ENCODE results near the gene PNPLA7.

DNA sequence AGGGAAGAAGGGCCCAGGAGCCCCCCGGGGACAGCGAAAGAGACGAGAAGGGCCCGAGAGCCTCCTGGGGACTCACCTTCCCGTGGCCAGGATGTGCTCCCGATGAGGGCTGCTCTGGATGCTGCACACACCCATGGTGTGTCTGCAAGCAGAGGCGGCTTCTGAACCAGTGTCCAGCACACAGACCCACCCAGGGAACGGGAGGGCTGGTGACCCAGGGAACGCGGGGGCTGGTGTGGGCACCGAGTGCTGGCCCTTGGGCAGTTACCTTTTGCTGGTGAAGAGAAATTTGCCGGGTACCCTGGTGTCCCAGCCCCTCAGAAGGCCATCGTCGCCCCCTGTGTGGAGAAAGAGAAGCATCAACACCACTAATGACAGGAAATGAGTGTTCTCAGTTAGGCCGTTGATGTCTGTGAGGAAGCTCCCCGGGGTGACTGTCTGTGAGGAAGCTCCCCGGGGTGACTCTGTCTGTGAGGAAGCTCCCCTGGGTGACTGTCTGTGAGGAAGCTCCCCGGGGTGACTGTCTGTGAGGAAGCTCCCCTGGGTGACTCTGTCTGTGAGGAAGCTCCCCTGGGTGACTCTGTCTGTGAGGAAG, 14.7 kb upstream of the PNPLA7 start:
- TF ChIP-seq, protein P1, sequence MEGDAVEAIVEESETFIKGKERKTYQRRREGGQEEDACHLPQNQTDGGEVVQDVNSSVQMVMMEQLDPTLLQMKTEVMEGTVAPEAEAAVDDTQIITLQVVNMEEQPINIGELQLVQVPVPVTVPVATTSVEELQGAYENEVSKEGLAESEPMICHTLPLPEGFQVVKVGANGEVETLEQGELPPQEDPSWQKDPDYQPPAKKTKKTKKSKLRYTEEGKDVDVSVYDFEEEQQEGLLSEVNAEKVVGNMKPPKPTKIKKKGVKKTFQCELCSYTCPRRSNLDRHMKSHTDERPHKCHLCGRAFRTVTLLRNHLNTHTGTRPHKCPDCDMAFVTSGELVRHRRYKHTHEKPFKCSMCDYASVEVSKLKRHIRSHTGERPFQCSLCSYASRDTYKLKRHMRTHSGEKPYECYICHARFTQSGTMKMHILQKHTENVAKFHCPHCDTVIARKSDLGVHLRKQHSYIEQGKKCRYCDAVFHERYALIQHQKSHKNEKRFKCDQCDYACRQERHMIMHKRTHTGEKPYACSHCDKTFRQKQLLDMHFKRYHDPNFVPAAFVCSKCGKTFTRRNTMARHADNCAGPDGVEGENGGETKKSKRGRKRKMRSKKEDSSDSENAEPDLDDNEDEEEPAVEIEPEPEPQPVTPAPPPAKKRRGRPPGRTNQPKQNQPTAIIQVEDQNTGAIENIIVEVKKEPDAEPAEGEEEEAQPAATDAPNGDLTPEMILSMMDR (conservative IDR thresholded peaks at IDR 0.05; ENCODE audit: low read length) = no peak
- TF ChIP-seq EZH2phosphoT487 (IDR thresholded peaks at IDR 0.05; ENCODE audit: borderline replicate concordance, low read depth, low read length) = no peak
